ENCODE results near the gene CCNI2. TPM values are rescaled to one million over a fixed set of nuclear protein-coding genes. Genes with fewer than 3 reads are reported as not detected.

The CCNI2 gene
- total RNA-seq, 2 experiments from 2014 or later, result 6.4 to 6.7 TPM

DNA sequence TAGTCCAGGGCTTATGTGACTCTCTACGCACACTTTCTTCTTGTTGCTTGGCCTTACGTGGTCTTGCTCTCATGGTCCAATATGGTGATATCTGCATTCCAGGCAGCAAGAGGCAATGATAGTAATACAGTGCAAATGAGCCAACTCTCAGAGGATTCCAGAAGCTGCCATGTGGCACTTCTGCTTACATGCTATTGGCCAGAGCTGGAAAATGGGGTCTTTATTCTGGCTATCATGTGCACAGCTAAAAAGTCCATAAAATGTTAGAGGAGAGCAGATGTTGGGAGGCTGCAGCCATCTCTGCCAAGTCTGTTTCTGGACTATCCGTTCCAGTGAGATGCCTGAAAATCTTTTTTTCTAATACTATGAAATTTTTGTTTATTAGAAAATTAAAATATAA lies 32.7 kb downstream of the CCNI2 start:
- POLR2A ChIA-PET, result no interaction called here
- Mint-ChIP-seq H3K27ac (no peak overlapping the region), H3K27me3 (peaks cover 44% of the 10 kb centered on the region), H3K36me3 (ENCODE audit: low read depth) (peaks cover 3% of the 10 kb centered on the region), H3K9me3 (no peaks in the 10 kb centered on the region), H3K4me3 (no peak overlapping the region), H3K4me1 (peaks cover 21% of the 10 kb centered on the region)
- CTCF ChIA-PET, result interaction anchor here (1.8 kb wide), 1 partner anchor 33 kb away, joined by 8 read pairs; the partner anchor contains the start of gene CCNI2
- DNase-seq, result no peak

DNA sequence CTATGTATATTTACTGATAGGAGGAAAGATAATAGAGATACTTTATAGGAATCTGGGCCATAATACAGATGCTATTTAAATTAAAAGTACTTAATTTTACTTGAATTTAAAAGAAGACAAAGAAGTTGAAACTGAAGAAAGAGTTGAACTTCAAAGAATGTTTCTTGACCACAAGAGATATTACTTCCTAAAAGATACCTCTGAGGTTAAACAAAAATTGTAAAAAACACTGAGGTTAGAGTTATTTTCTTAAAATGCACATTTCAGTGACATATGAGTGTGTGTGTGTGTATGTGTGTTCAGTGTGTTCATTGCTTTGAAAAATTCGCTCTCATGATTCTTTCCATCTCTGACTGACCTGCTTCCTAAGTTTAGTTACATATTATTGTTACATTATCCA lies 33.4 kb downstream of the CCNI2 start:
- ChIA-PET CTCF (no interaction called here), POLR2A (no interaction called here)
- Mint-ChIP-seq H3K27me3 (peaks cover 48% of the 10 kb centered on the region), H3K4me1 (peaks cover 19% of the 10 kb centered on the region), H3K4me3 (no peak overlapping the region), H3K36me3 (ENCODE audit: low read depth) (peaks cover 3% of the 10 kb centered on the region), H3K27ac (no peak overlapping the region), H3K9me3 (no peaks in the 10 kb centered on the region)
- DNase-seq, result no peak

DNA sequence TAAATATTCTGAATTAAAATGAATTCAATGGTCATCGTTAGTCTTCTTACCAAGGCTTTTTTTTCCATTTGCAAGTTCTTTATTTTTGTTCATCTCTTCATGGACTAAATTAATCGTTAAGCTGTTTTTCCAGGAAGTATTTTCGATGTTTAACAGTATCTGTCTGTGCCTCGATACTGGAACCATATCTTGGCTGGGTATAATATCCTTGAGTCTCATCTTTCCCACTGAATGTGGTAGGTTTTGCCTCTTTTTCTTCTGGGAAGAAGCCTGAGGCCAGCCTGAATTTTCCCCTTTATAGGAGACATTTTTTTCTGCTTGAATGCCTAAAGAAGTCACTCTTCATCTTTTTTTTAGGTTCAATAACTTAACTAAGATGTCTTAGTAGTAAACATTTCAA lies 33.8 kb downstream of the CCNI2 start:
- Mint-ChIP-seq H3K36me3 (ENCODE audit: low read depth) (peaks cover 3% of the 10 kb centered on the region), H3K4me3 (no peak overlapping the region), H3K27me3 (peaks cover 53% of the 10 kb centered on the region), H3K9me3 (no peaks in the 10 kb centered on the region), H3K27ac (no peak overlapping the region), H3K4me1 (peaks cover 15% of the 10 kb centered on the region)
- ChIA-PET CTCF (no interaction called here), POLR2A (no interaction called here)
- no peak for DNase-seq

DNA sequence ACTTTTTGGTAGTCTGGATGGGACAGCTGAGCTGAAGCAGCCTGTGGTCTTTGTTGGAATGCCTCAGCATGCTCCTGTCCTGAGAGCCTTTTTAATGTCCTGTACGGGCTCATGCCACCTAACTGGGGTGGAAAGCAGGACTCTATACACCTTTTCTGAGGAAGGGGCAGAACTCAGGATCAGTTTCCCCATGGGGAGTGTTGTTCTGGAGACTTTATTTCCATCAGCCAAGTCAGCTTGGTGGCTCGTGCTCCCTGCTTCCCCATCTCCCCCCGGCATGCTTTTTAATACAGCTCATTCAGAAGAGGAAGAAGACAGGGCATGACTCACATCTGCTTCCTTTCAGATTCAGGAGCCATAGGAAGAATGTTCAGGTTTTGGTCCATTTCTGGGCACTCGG lies 34.9 kb downstream of the CCNI2 start:
- ChIA-PET CTCF (no interaction called here), POLR2A (no interaction called here)
- no peaks in the 10 kb centered on the region for H3K9me3 Mint-ChIP-seq
- no peak for DNase-seq
- H3K27ac Mint-ChIP-seq, result no peak overlapping the region
- H3K27me3 Mint-ChIP-seq, result peaks cover 55% of the 10 kb centered on the region
- no peak overlapping the region for H3K4me3 Mint-ChIP-seq
- H3K4me1 Mint-ChIP-seq, result peaks cover 13% of the 10 kb centered on the region
- H3K36me3 Mint-ChIP-seq (ENCODE audit: low read depth), result peaks cover 3% of the 10 kb centered on the region

GRCh38 chr5:132785365-132785764 lies 38.1 kb downstream of the CCNI2 start:
- ChIA-PET CTCF (interaction anchor here (1.2 to 2.3 kb wide), 2 partner anchors 10 to 35 kb away, joined by 3 to 6 read pairs; no protein-coding TSS in a partner anchor), POLR2A (interaction anchor here (1.4 kb wide), 1 partner anchor 9 kb away, joined by 3 read pairs; no protein-coding TSS in a partner anchor)
- no peaks in the 10 kb centered on the region for H3K36me3 Mint-ChIP-seq (ENCODE audit: low read depth)
- peaks cover 5% of the 10 kb centered on the region for H3K4me1 Mint-ChIP-seq
- DNase-seq, result no peak
- no peaks in the 10 kb centered on the region for H3K9me3 Mint-ChIP-seq
- H3K4me3 Mint-ChIP-seq, result no peak overlapping the region
- peaks cover 40% of the 10 kb centered on the region for H3K27me3 Mint-ChIP-seq
- H3K27ac Mint-ChIP-seq, result no peak overlapping the region

DNA sequence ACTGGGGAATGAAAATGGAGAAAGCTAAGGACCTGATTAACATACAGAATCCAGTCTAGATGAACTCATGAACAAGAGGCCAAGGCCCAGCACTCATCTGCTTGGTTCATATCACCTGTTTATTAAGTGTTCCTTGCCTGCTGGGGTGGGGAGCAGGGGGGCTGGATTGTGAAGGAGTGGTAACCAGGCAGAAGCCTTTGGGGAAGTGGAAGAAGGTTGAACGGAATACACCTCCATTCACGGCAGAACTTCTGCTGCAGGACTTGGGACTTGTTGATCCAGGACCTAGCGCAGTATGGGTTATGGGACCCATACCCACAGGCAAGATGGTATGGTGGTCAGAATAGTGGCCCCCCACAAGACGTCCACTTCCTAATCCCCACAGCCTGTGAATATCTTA lies 38.6 kb downstream of the CCNI2 start:
- Mint-ChIP-seq H3K4me3 (no peak overlapping the region), H3K27me3 (peaks cover 39% of the 10 kb centered on the region), H3K27ac (no peak overlapping the region), H3K36me3 (ENCODE audit: low read depth) (no peaks in the 10 kb centered on the region), H3K4me1 (peaks cover 3% of the 10 kb centered on the region), H3K9me3 (no peaks in the 10 kb centered on the region)
- ChIA-PET POLR2A (interaction anchor here (1.4 kb wide), 1 partner anchor 10 kb away, joined by 3 read pairs; no protein-coding TSS in a partner anchor), CTCF (interaction anchor here (1.1 to 2.3 kb wide), 3 partner anchors 11 to 175 kb away, joined by 3 to 6 read pairs (median 3); no protein-coding TSS in a partner anchor)
- DNase-seq, result no peak

DNA sequence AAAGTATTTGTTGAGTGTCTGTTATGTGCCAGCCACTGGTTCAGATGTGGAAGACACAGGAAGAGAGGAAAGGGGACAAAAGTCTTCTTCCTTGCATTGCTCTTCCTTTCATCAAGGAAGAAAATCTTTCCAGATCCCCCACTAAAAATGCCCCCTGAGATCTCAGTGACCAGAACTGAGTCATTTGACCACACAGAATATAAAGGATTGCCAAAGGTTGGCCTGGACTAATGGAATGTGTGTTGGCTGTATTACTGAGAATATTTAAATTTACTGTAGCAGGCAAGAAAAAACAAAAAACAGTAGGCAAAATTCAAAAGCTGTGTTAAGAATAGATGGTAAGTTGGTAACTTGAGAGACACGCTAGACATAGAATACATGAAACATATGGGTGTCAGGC lies 39.9 kb downstream of the CCNI2 start:
- peaks cover 31% of the 10 kb centered on the region for H3K27me3 Mint-ChIP-seq
- peaks cover 3% of the 10 kb centered on the region for H3K4me1 Mint-ChIP-seq
- POLR2A ChIA-PET, result interaction anchor here (1.0 kb wide), 1 partner anchor 11 kb away, joined by 4 read pairs; the partner anchor contains the start of gene SEPTIN8
- no peaks in the 10 kb centered on the region for H3K9me3 Mint-ChIP-seq
- no peak overlapping the region for H3K4me3 Mint-ChIP-seq
- no peak overlapping the region for H3K27ac Mint-ChIP-seq
- H3K36me3 Mint-ChIP-seq (ENCODE audit: low read depth), result no peaks in the 10 kb centered on the region
- CTCF ChIA-PET, result interaction anchor here (2.3 kb wide), 1 partner anchor 33 kb away, joined by 6 read pairs; no protein-coding TSS in a partner anchor
- no peak for DNase-seq

DNA sequence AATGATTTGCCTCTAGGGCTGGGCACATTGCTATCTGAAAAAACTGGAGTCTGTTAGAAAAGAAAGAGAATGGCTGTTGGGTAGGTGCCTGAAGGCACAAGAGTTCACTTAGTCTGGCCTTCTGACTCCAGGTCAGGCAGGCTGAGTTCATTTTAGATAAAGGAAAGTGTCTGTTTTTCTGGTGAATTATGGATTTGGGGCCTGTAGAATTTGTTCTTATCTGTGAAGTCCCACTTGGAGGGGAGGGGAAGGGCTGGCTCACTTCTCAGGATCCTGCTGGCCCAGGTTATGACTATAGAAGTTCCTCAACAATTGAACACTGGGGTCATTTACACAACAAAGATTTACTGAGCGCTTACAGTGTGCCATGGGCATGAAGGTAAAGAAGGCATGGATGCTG lies 41.3 kb downstream of the CCNI2 start:
- POLR2A ChIA-PET, result no interaction called here
- H3K9me3 Mint-ChIP-seq, result no peaks in the 10 kb centered on the region
- DNase-seq, result no peak
- CTCF ChIA-PET, result no interaction called here
- no peaks in the 10 kb centered on the region for H3K36me3 Mint-ChIP-seq (ENCODE audit: low read depth)
- peaks cover 33% of the 10 kb centered on the region for H3K27me3 Mint-ChIP-seq
- H3K27ac Mint-ChIP-seq, result no peak overlapping the region
- H3K4me1 Mint-ChIP-seq, result peaks cover 3% of the 10 kb centered on the region
- no peak overlapping the region for H3K4me3 Mint-ChIP-seq

- CTCF ChIA-PET, result no interaction called here
- H3K4me1 Mint-ChIP-seq, result peaks cover 3% of the 10 kb centered on the region
Observed at GRCh38 chr5:132788990-132789886, 42.0 kb downstream of the CCNI2 start.

DNA sequence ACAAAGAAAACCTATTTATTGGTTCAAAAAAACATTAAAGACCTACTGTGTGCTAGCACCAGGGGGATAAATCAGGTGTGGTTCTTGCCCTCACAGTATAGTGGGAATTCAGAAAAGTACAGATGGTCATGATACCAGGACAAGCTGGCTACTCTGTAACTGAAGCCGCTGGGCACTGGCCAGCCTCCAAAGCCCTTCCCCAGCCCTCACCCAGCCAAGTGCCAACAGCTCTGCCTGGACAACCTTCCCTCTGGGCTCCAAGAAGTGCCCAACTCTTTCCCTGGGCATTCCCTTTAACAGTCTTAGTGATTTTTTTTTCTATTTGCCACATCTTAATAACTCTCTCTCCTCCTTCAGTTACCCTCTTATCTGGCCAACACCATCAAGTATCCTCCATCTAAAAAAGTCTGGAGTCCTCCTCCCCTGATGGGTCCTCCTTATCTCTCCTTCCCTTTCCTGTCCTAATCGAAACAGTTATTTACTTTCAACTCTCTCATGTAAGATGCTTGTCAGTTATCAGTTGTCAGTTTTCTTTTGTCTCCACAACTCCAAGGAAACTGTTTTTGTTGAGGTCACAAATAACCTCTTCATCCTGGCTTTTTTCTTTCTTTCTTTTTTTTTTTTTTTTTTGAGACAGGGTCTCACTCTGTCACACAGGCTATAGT lies 43.1 kb downstream of the CCNI2 start:
- Mint-ChIP-seq H3K4me3 (no peak overlapping the region), H3K27me3 (peaks cover 31% of the 10 kb centered on the region), H3K36me3 (ENCODE audit: low read depth) (no peaks in the 10 kb centered on the region), H3K27ac (no peak overlapping the region), H3K4me1 (peaks cover 3% of the 10 kb centered on the region), H3K9me3 (no peaks in the 10 kb centered on the region)
- ChIA-PET CTCF (interaction anchor here (0.7 kb wide), 1 partner anchor 333 kb away, joined by 3 read pairs; no protein-coding TSS in a partner anchor), POLR2A (interaction anchor here (1.6 kb wide), 1 partner anchor 11 kb away, joined by 4 read pairs; no protein-coding TSS in a partner anchor)
- DNase-seq, result no peak

More at GRCh38 chr5:132788990-132789886, 42.0 kb downstream of the CCNI2 start:
- POLR2A ChIA-PET, result interaction anchor here (1.6 kb wide), 1 partner anchor 12 kb away, joined by 4 read pairs; no protein-coding TSS in a partner anchor
- DNase-seq, result no peak
- no peaks in the 10 kb centered on the region for H3K9me3 Mint-ChIP-seq
- no peak overlapping the region for H3K27ac Mint-ChIP-seq
- no peaks in the 10 kb centered on the region for H3K36me3 Mint-ChIP-seq (ENCODE audit: low read depth)
- H3K27me3 Mint-ChIP-seq, result peaks cover 34% of the 10 kb centered on the region
- no peak overlapping the region for H3K4me3 Mint-ChIP-seq

DNA sequence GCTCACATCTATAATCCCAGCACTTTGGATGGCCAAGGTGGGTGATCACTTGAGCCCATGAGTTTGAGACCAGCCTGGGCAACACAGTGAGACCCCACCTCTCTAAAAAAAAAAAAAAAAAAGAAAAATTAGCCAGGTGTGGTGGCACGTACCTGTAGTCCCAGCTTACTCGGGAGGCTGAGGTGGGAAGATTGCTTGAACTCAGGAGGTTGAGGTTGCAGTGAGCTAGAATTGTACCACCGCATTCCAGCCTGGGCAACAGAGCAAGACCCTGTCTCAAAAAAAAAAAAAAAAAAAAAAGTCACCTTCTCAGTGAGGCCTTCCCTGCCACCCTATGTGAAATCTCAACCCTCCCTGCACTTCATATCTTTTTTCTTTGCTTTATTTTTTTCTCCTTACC lies 43.8 kb downstream of the CCNI2 start:
- no peaks in the 10 kb centered on the region for H3K9me3 Mint-ChIP-seq
- DNase-seq, result no peak
- ChIA-PET POLR2A (no interaction called here), CTCF (interaction anchor here (0.7 kb wide), 1 partner anchor 334 kb away, joined by 3 read pairs; no protein-coding TSS in a partner anchor)
- H3K27ac Mint-ChIP-seq, result no peak overlapping the region
- no peaks in the 10 kb centered on the region for H3K36me3 Mint-ChIP-seq (ENCODE audit: low read depth)
- H3K4me1 Mint-ChIP-seq, result peaks cover 3% of the 10 kb centered on the region
- peaks cover 25% of the 10 kb centered on the region for H3K27me3 Mint-ChIP-seq
- no peak overlapping the region for H3K4me3 Mint-ChIP-seq

DNA sequence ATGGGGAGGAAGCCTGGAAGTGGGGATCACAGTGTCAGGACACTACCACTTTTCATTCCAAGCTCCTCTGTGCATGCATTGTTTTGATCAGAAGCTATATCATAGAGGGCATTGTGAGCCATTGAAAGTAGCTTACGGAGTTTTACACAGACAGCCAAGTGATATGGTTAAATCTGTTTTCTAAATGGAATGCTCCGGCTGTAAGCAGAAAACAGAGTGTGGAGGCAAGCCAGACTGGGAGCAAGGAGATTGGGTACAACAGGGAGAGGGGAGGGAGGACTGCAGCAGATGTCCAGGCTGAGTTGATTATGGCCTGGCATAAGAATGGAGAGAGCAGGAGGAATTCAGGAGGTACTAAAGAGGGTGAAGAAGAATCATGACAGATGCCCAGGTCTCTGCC lies 50.4 kb downstream of the CCNI2 start:
- Mint-ChIP-seq H3K4me1 (peaks cover 2% of the 10 kb centered on the region), H3K27me3 (peaks cover 22% of the 10 kb centered on the region), H3K36me3 (ENCODE audit: low read depth) (no peaks in the 10 kb centered on the region), H3K27ac (no peak overlapping the region), H3K4me3 (no peak overlapping the region), H3K9me3 (no peaks in the 10 kb centered on the region)
- ChIA-PET POLR2A (no interaction called here), CTCF (interaction anchor here (0.9 to 2.0 kb wide), 2 partner anchors 20 to 271 kb away, joined by 4 to 6 read pairs; no protein-coding TSS in a partner anchor)
- no peak for DNase-seq

- H3K27me3 Mint-ChIP-seq, result peaks cover 29% of the 10 kb centered on the region
- no peaks in the 10 kb centered on the region for H3K36me3 Mint-ChIP-seq (ENCODE audit: low read depth)
- CTCF ChIA-PET, result interaction anchor here (1.5 kb wide), 1 partner anchor 21 kb away, joined by 4 read pairs; no protein-coding TSS in a partner anchor
- no peak for DNase-seq
- H3K4me3 Mint-ChIP-seq, result no peak overlapping the region
- H3K9me3 Mint-ChIP-seq, result no peaks in the 10 kb centered on the region
- peaks cover 2% of the 10 kb centered on the region for H3K4me1 Mint-ChIP-seq
- POLR2A ChIA-PET, result no interaction called here
- no peak overlapping the region for H3K27ac Mint-ChIP-seq
Observed at GRCh38 chr5:132799392-132799791, 52.2 kb downstream of the CCNI2 start.

Measured in activated CD4-positive, alpha-beta memory T cell treated with anti-CD3 and anti-CD28 coated beads, Interleukin-2, amount 10 ng/mL, durations not matched to agents 7 days and 5 days (primary cell).